Esophagus muscularis mucosa (tissue), 4 donors: ENCODE results near the gene ARID2. TPM values are rescaled to one million over a fixed set of nuclear protein-coding genes. Genes with fewer than 3 reads are reported as not detected.

ENCODE experiments used
- DNase-seq: peaks from one replicate; pipeline ENCODE4 v3.0.0-alpha.2; 2017; ENCODE audit errors: extremely low spot score
- H3K27ac ChIP-seq, 4 donors: fragments of 200-600 bp; sonication (generic); replicated peaks in 1 of 4; 1 replicate in 3 of 4; 2 replicates in 1 of 4; pipeline ENCODE4 v1.5.1; 2016 to 2019; ENCODE audit warnings: mild to moderate bottlenecking in 1 of 4
- H3K27me3 ChIP-seq, 4 donors: fragments of 200-600 bp; sonication (generic); one replicate each; pipeline versions ENCODE4 v1.5.1 to v1.6.0; 2016 to 2019
- H3K36me3 ChIP-seq, 4 donors: fragments of 200-600 bp; sonication (generic); one replicate each; pipeline ENCODE4 v1.5.1; 2016 to 2019
- H3K4me1 ChIP-seq, 4 donors: fragments of 200-600 bp; sonication (generic); one replicate each; pipeline ENCODE4 v1.5.1; 2016 to 2019
- H3K4me3 ChIP-seq, 4 donors: fragments of 200-600 bp; sonication (generic); 1 replicate in 2 of 4; 2 replicates in 2 of 4; pipeline ENCODE4 v1.5.1; 2016 to 2019; ENCODE audit warnings: mild to moderate bottlenecking in 4 of 4, moderate library complexity in 1 of 4
- H3K9me3 ChIP-seq, 4 donors: fragments of 200-600 bp; sonication (generic); 1 replicate in 3 of 4; 2 replicates in 1 of 4; pipeline ENCODE4 v1.5.1; 2016 to 2019
- CTCF ChIP-seq, 3 experiments: fragments of 200-600 bp in 2 of 3; fragments of 450-650 bp in 1 of 3; sonication (generic) in 2 of 3; IDR thresholded peaks; one replicate each; pipeline ENCODE4 v1.5.1; 2017 to 2019; ENCODE audit warnings: antibody characterized with exemption in 3 of 3, mild to moderate bottlenecking in 2 of 3, moderate library complexity in 1 of 3
- EP300 ChIP-seq: sonication (generic); formaldehyde crosslinking; IDR thresholded peaks from one replicate; pipeline ENCODE4 v1.6.1; 2017; ENCODE audit warnings: antibody characterized with exemption
- POLR2A ChIP-seq: fragments of 450-650 bp; IDR thresholded peaks from one replicate; pipeline ENCODE4 v1.6.1; 2017; ENCODE audit warnings: antibody characterized with exemption, moderate library complexity, mild to moderate bottlenecking, low read depth
- POLR2AphosphoS5 ChIP-seq, 2 donors: sonication (generic); formaldehyde crosslinking; IDR thresholded peaks; one replicate each; pipeline ENCODE4 v1.6.1; 2017; ENCODE audit warnings: antibody characterized with exemption in 2 of 2
- WGBS: methylation state at CpG from one replicate; pipeline ENCODE4 v1.1.5; 2018; 5-methylcytosine and 5-hydroxymethylcytosine counted together
- intact Hi-C: fragments of 100-400 bp; cut with DNase I; formaldehyde crosslinking; loops from one replicate; pipeline ENCODE4 v1.15.1; 2023
- total RNA-seq, 4 donors: library from RNA; depleted of rRNA; stranded (reverse); fragments of >200 nt; gene quantifications; one replicate each; pipeline versions ENCODE4 v1.1.0 to v1.2.1, GENCODE V29; 2016

ARID2 gene
- total RNA-seq, 4 donors from 2014 or later, result 24.0 to 45.3 (median 33.0) TPM

- WGBS, result 26% methylated on average over 4 of the region's 4 CpGs
- intact Hi-C loops, result no loop called here
- peak overlapping the region in 1 of 4 donors; percentile 28 for H3K27ac ChIP-seq
Measured at GRCh38 chr12:45909041-45909713, 179.7 kb downstream of the ARID2 start.

GRCh38 chr12:45912774-45913173 lies 183.3 kb downstream of the ARID2 start:
- no peak for TF ChIP-seq POLR2AphosphoS5 (IDR thresholded peaks at IDR 0.05)
- no peak for TF ChIP-seq POLR2A
- TF ChIP-seq EP300, result no peak
- TF ChIP-seq CTCF (IDR thresholded peaks at IDR 0.05), result no peak
- DNase-seq, result no peak
- Histone ChIP-seq H3K4me1 (peaks cover 0 to 37% (median 27%) of the 10 kb centered on the region in 4 donors), H3K27me3 (no peaks in the 10 kb centered on the region), H3K27ac (no peak overlapping the region), H3K9me3 (no peaks in the 10 kb centered on the region), H3K4me3 (no peak overlapping the region), H3K36me3 (peaks cover 0 to 17% (median 4%) of the 10 kb centered on the region in 4 donors)
- intact Hi-C loops, result no loop called here
- WGBS, result 38% methylated on average over 3 of the region's 3 CpGs

More at GRCh38 chr12:45909041-45909713, 179.7 kb downstream of the ARID2 start:
- Histone ChIP-seq H3K4me3 (no peak overlapping the region), H3K4me1 (peaks cover 0 to 37% (median 27%) of the 10 kb centered on the region in 4 donors), H3K27me3 (no peaks in the 10 kb centered on the region), H3K36me3 (peaks cover 0 to 16% (median 4%) of the 10 kb centered on the region in 4 donors), H3K9me3 (no peaks in the 10 kb centered on the region)
- TF ChIP-seq EP300 (no peak), CTCF (IDR thresholded peaks at IDR 0.05) (no peak), POLR2AphosphoS5 (IDR thresholded peaks at IDR 0.05) (no peak), POLR2A (no peak)
- no peak for DNase-seq

- intact Hi-C loops, result no loop called here
- Histone ChIP-seq H3K9me3 (no peaks in the 10 kb centered on the region), H3K4me3 (no peak overlapping the region), H3K27ac (no peak overlapping the region), H3K4me1 (peaks cover 0 to 35% (median 25%) of the 10 kb centered on the region in 4 donors), H3K36me3 (peaks cover 5 to 19% (median 8%) of the 10 kb centered on the region in 4 donors), H3K27me3 (no peaks in the 10 kb centered on the region)
- no peak for DNase-seq
- WGBS, result 42% methylated on average over 2 of the region's 2 CpGs
- TF ChIP-seq EP300 (no peak), POLR2AphosphoS5 (IDR thresholded peaks at IDR 0.05) (no peak), POLR2A (no peak), CTCF (IDR thresholded peaks at IDR 0.05) (no peak)
Measured at GRCh38 chr12:45913631-45914030, 184.1 kb downstream of the ARID2 start.

- peaks cover 0 to 30% (median 20%) of the 10 kb centered on the region in 4 donors for H3K4me1 ChIP-seq
- peaks cover 6 to 24% (median 10%) of the 10 kb centered on the region in 4 donors for H3K36me3 ChIP-seq
- DNase-seq, result no peak
- no peaks in the 10 kb centered on the region for H3K27me3 ChIP-seq
- no peak overlapping the region for H3K27ac ChIP-seq
- WGBS, result no CpG with 5 or more reads among the region's 1 CpG
- no peaks in the 10 kb centered on the region for H3K9me3 ChIP-seq
- no peak for TF ChIP-seq EP300
- TF ChIP-seq POLR2A, result no peak
- no peak for TF ChIP-seq CTCF (IDR thresholded peaks at IDR 0.05)
- no peak for TF ChIP-seq POLR2AphosphoS5 (IDR thresholded peaks at IDR 0.05)
- intact Hi-C loops, result no loop called here
- H3K4me3 ChIP-seq, result no peak overlapping the region
Measured at GRCh38 chr12:45914090-45914489, 184.6 kb downstream of the ARID2 start.
